PC-3 (cell line): ENCODE data around the gene MLF2. TPM values are rescaled to one million over a fixed set of nuclear protein-coding genes. Genes with fewer than 3 reads are reported as not detected.

ENCODE experiments used
- ATAC-seq: fragments of 200-7000 bp; cut with Tn5 transposase; 2 replicates; pipeline ENCODE4 v1.9.1; 2020; ENCODE audit warnings: mild to moderate bottlenecking, moderate library complexity
- BruUV-seq: library from RNA; stranded (reverse); fragments of 400-500 nt; replicated peaks from 2 replicates; lab custom pipeline; 2021; lab: Mats Ljungman, UMichigan
- CTCF ChIA-PET: fragments of 300-600 bp; sonication (Branson Sonifier 250); formaldehyde crosslinking; loops from one replicate; lab custom pipeline; 2022; ENCODE audit warnings: antibody characterized with exemption; lab: Charles Lee
- POLR2A ChIA-PET: fragments of 300-600 bp; sonication (Branson Sonifier 250); formaldehyde crosslinking; loops from one replicate; lab custom pipeline; 2022; ENCODE audit warnings: antibody characterized with exemption; ENCODE audit not compliant: unreplicated experiment; lab: Charles Lee
- DNase-seq: peaks from one replicate; pipeline ENCODE4 v3.0.0-alpha.2; 2015
- H2AFZ ChIP-seq: fragments of 300-600 bp; sonication (generic); 2 replicates; pipeline ENCODE4 v1.6.0; 2016; ENCODE audit warnings: antibody characterized with exemption, low read length
- H3F3A ChIP-seq: fragments of 300-600 bp; sonication (generic); one replicate; pipeline ENCODE4 v1.6.0; 2017; ENCODE audit warnings: antibody characterized with exemption, low read length, control low read depth, mild to moderate bottlenecking; ENCODE audit not compliant: unreplicated experiment
- H3K27ac ChIP-seq: fragments of 300-600 bp; sonication (generic); 2 replicates; pipeline ENCODE4 v1.5.1; 2016; ENCODE audit warnings: mild to moderate bottlenecking, low read length
- H3K27me3 ChIP-seq: fragments of 300-600 bp; sonication (generic); 2 replicates; pipeline ENCODE4 v1.6.1; 2016; ENCODE audit warnings: low read length, mixed read lengths
- H3K36me3 ChIP-seq: fragments of 300-600 bp; sonication (generic); 2 replicates; pipeline ENCODE4 v1.6.1; 2016; ENCODE audit warnings: low read depth, mixed run types, low read length, mixed read lengths
- H3K4me1 ChIP-seq: fragments of 300-600 bp; sonication (generic); 2 replicates; pipeline ENCODE4 v1.5.1; 2016; ENCODE audit warnings: low read length; ENCODE audit not compliant: insufficient read depth
- H3K4me2 ChIP-seq: fragments of 300-600 bp; sonication (generic); 2 replicates; pipeline ENCODE4 v1.6.0; 2016; ENCODE audit warnings: low read length
- H3K4me3 ChIP-seq: fragments of 300-600 bp; sonication (generic); 2 replicates; pipeline ENCODE4 v1.5.1; 2016; ENCODE audit warnings: mild to moderate bottlenecking, low read length, mixed read lengths
- H3K79me2 ChIP-seq: fragments of 300-600 bp; sonication (generic); 2 replicates; pipeline ENCODE4 v1.6.1; 2017; ENCODE audit warnings: low read length, mixed read lengths
- H3K9ac ChIP-seq: fragments of 300-600 bp; sonication (generic); 2 replicates; pipeline ENCODE4 v1.6.0; 2016; ENCODE audit warnings: mild to moderate bottlenecking, low read length
- H3K9me2 ChIP-seq: fragments of 300-600 bp; sonication (generic); replicated peaks from 2 replicates; pipeline ENCODE4 v1.6.1; 2016; ENCODE audit warnings: mixed run types, low read length, mixed read lengths
- H3K9me3 ChIP-seq: fragments of 300-600 bp; sonication (generic); 2 replicates; pipeline ENCODE4 v1.6.1; 2016; ENCODE audit warnings: low read length, mixed read lengths
- H4K20me1 ChIP-seq: fragments of 300-600 bp; sonication (generic); 2 replicates; pipeline ENCODE4 v1.6.1; 2016; ENCODE audit warnings: low read length, mixed read lengths
- CTCF ChIP-seq: fragments of 300-600 bp; sonication (generic); conservative IDR thresholded peaks from 2 replicates; pipeline ENCODE4 v1.5.1; 2017; ENCODE audit warnings: antibody characterized with exemption, low read depth, mild to moderate bottlenecking, low read length
- EZH2 ChIP-seq: fragments of 300-600 bp; sonication (generic); IDR thresholded peaks from one replicate; pipeline ENCODE4 v1.6.1; 2017; ENCODE audit warnings: antibody characterized with exemption, mild to moderate bottlenecking, low read length; ENCODE audit not compliant: unreplicated experiment
- EZH2phosphoT487 ChIP-seq: fragments of 300-600 bp; sonication (generic); IDR thresholded peaks from 2 replicates; pipeline ENCODE4 v1.6.1; 2018; ENCODE audit warnings: mild to moderate bottlenecking, antibody characterized with exemption, low read length, borderline replicate concordance
- intact Hi-C: fragments of 100-400 bp; cut with micrococcal nuclease; formaldehyde crosslinking; loops from 2 replicates; pipeline ENCODE4 v1.9.0; 2023
- total RNA-seq: library from RNA; depleted of rRNA; stranded (reverse); fragments of >200 nt; gene quantifications from 2 replicates; pipeline ENCODE4 v1.2.3, GENCODE V29; 2014

Gene MLF2
- total RNA-seq, 1 experiment from 2014 or later, result 222 TPM

GRCh38 chr12:6752167-6752920, 597 bp downstream of the MLF2 start:
- no peak; the same call in 1 of the 2 replicates for ATAC-seq
- Histone ChIP-seq H3K9me3 (no peaks in the 10 kb centered on the region), H3K9ac (peak overlapping the region; percentile 97), H4K20me1 (peaks cover 4% of the 10 kb centered on the region; the same call in 1 of the 2 replicates), H3K4me2 (peak overlapping the region; percentile 99), H3K27me3 (no peaks in the 10 kb centered on the region), H3K4me3 (peak overlapping the region; percentile 91), H2AFZ (peak overlapping the region; percentile 96), H3F3A (no peaks in the 10 kb centered on the region), H3K27ac (peak overlapping the region; percentile 89), H3K4me1 (peaks cover 12% of the 10 kb centered on the region), H3K36me3 (peaks cover 14% of the 10 kb centered on the region; the same call in 1 of the 2 replicates), H3K79me2 (peaks cover 23% of the 10 kb centered on the region), H3K9me2 (no peaks in the 10 kb centered on the region)
- ChIA-PET POLR2A (interaction anchor here (0.6 to 1.9 kb wide), 3 partner anchors 14 to 63 kb away, joined by 4 to 14 read pairs (median 10); partner anchors contain the start of genes PTMS and ZNF384), CTCF (interaction anchor here (0.6 to 1.8 kb wide), 6 partner anchors 10 to 56 kb away, joined by 3 to 24 read pairs (median 4); partner anchors contain the start of genes LAG3 and PTMS)
- TSS peak; percentile 46 for BruUV-seq
- intact Hi-C loops, result loop anchor here (2.0 to 5.0 kb wide), 2 partner anchors 14 to 100 kb away; partner anchors contain the start of genes CDCA3, PTMS and USP5
- TF ChIP-seq CTCF (peak; percentile 44), EZH2 (no peak), EZH2phosphoT487 (no peak)
- peak; percentile 17 for DNase-seq

GRCh38 chr12:6751767-6752166, 1.2 kb downstream of the MLF2 start:
- no peak for ATAC-seq
- intact Hi-C loops, result loop anchor here (2.0 to 5.0 kb wide), 2 partner anchors 15 to 101 kb away; partner anchors contain the start of genes CDCA3, PTMS and USP5
- ChIA-PET CTCF (interaction anchor here (0.6 to 1.7 kb wide), 3 partner anchors 9 to 57 kb away, joined by 4 read pairs; no protein-coding TSS in a partner anchor), POLR2A (interaction anchor here (0.6 kb wide), 1 partner anchor 25 kb away, joined by 4 read pairs; no protein-coding TSS in a partner anchor)
- H3F3A ChIP-seq, result no peaks in the 10 kb centered on the region
- no peak for DNase-seq
- H3K79me2 ChIP-seq, result peaks cover 23% of the 10 kb centered on the region
- H3K27me3 ChIP-seq, result no peaks in the 10 kb centered on the region
- H3K36me3 ChIP-seq, result peaks cover 14% of the 10 kb centered on the region; the same call in 1 of the 2 replicates
- no peak overlapping the region for H3K27ac ChIP-seq
- no peak overlapping the region for H2AFZ ChIP-seq
- H3K9me3 ChIP-seq, result no peaks in the 10 kb centered on the region
- H3K4me1 ChIP-seq, result peaks cover 12% of the 10 kb centered on the region
- BruUV-seq, result no TSS peak
- no peaks in the 10 kb centered on the region for H3K9me2 ChIP-seq
- peak overlapping the region; percentile 99 for H3K4me2 ChIP-seq
- TF ChIP-seq EZH2phosphoT487 (no peak), CTCF (no peak), EZH2 (no peak)
- peaks cover 4% of the 10 kb centered on the region; the same call in 1 of the 2 replicates for H4K20me1 ChIP-seq
- H3K9ac ChIP-seq, result peak overlapping the region; percentile 97
- H3K4me3 ChIP-seq, result peak overlapping the region; percentile 91
